CD4-positive, alpha-beta T cell (primary cell): Measurements from ENCODE around the gene ST6GALNAC3. TPM values are rescaled to one million over a fixed set of nuclear protein-coding genes. Genes with fewer than 3 reads are reported as not detected.

Experiments used
- ATAC-seq: fragments of 200-7000 bp; cut with Tn5 transposase; one replicate; pipeline ENCODE4 v1.10.0; 2022; ENCODE audit warnings: mild to moderate bottlenecking; ENCODE audit not compliant: poor library complexity
- CTCF ChIA-PET: fragments of 350-600 bp; sonication (Branson Sonifier 250); formaldehyde crosslinking; loops from one replicate; lab custom pipeline; 2021; ENCODE audit warnings: antibody characterized with exemption, inconsistent platforms; lab: Charles Lee
- POLR2A ChIA-PET: fragments of 350-600 bp; sonication (Branson Sonifier 250); formaldehyde crosslinking; loops from one replicate; lab custom pipeline; 2021; ENCODE audit warnings: antibody characterized with exemption, inconsistent platforms; lab: Charles Lee
- DNase-seq, 14 experiments: peaks; one replicate each; pipeline ENCODE4 v3.0.0-alpha.2; 2013 to 2020; ENCODE audit warnings: mixed read lengths in 2 of 14
- H3K27ac ChIP-seq, 2 donors: one replicate each; pipeline versions ENCODE4 v1.5.1 to v1.7.0; 2013; ENCODE audit warnings: low read length in 2 of 2, low read depth in 1 of 2, mild to moderate bottlenecking in 1 of 2
- H3K27me3 ChIP-seq, 2 experiments: 1 replicate in 1 of 2; 2 replicates in 1 of 2; pipeline versions ENCODE4 v1.6.1 to v1.7.0; 2013; ENCODE audit warnings: low read length in 2 of 2, control low read depth in 1 of 2, mild to moderate bottlenecking in 1 of 2, moderate library complexity in 1 of 2; ENCODE audit not compliant: insufficient read depth in 2 of 2, control insufficient read depth in 1 of 2
- H3K36me3 ChIP-seq: one replicate; pipeline ENCODE4 v1.6.1; 2013; ENCODE audit warnings: low read length, control low read depth; ENCODE audit not compliant: insufficient read depth
- H3K4me1 ChIP-seq: one replicate; pipeline ENCODE4 v1.6.1; 2013; ENCODE audit warnings: low read length, control low read depth; ENCODE audit not compliant: insufficient read depth
- H3K4me3 ChIP-seq: one replicate; pipeline ENCODE4 v1.5.1; 2013; ENCODE audit warnings: mild to moderate bottlenecking, low read length, moderate library complexity
- H3K9me3 ChIP-seq, 2 experiments: 1 replicate in 1 of 2; 2 replicates in 1 of 2; pipeline versions ENCODE4 v1.6.1 to v1.7.0; 2013; ENCODE audit warnings: low read length in 2 of 2, mild to moderate bottlenecking in 2 of 2, control low read depth in 1 of 2, moderate library complexity in 1 of 2; ENCODE audit not compliant: control insufficient read depth in 1 of 2, insufficient read depth in 1 of 2
- H3K27ac Mint-ChIP-seq: one replicate; pipeline ENCODE4 v1.8.0; 2020; ENCODE audit warnings: mixed read lengths
- H3K27me3 Mint-ChIP-seq: one replicate; pipeline ENCODE4 v1.8.0; 2021; ENCODE audit warnings: mixed read lengths
- H3K36me3 Mint-ChIP-seq: one replicate; pipeline ENCODE4 v1.8.0; 2021; ENCODE audit warnings: low read depth, mixed read lengths
- H3K4me1 Mint-ChIP-seq: one replicate; pipeline ENCODE4 v1.8.0; 2021; ENCODE audit warnings: low read depth, mixed read lengths
- H3K4me3 Mint-ChIP-seq: one replicate; pipeline ENCODE4 v1.8.0; 2020; ENCODE audit warnings: mild to moderate bottlenecking, mixed read lengths
- H3K9me3 Mint-ChIP-seq: one replicate; pipeline ENCODE4 v1.8.0; 2020; ENCODE audit warnings: mixed read lengths
- intact Hi-C, 2 experiments: fragments of 100-400 bp; cut with DNase I in 1 of 2; cut with micrococcal nuclease in 1 of 2; formaldehyde crosslinking; loops; one replicate each; pipeline versions ENCODE4 v1.15.1 to v1.9.0; 2023 to 2025; cut with DNase I, micrococcal nuclease
- total RNA-seq, 174 experiments: library from RNA in 2 of 174; stranded (reverse) in 2 of 174; gene quantifications; one replicate each; pipeline ENCODE4 v1.2.3 and lab custom pipeline; 2021 to 2026
- TF ChIP-seq, protein P1 (sequence below): fragments of 200-600 bp; IDR thresholded peaks from one replicate; pipeline ENCODE4 v1.8.0; 2022; ENCODE audit warnings: antibody characterized with exemption, mild to moderate bottlenecking

Gene ST6GALNAC3
- total RNA-seq, 2 experiments from 2014 or later, result 0.77 to 1.3 TPM

DNA sequence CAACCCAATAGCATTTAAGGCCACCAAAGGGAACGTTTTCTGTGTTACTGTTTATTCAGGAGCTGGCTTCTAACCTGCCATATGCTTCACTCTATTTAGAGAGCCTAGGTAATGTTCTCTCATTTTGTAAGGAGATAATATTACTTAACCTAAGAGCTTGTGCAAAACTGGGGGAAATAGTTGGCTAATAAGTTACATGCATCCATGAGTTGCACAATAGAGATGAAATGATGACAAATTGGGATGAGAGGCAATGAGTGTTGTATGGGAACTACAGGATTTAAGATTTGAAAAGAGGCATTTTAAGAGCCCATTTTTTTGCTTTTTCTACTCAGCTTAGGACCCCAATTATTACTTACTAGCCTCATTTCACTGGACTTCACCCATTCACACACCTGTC lies 151.0 kb downstream of the ST6GALNAC3 start:
- Mint-ChIP-seq H3K4me1 (peaks cover 22% of the 10 kb centered on the region), H3K36me3 (no peaks in the 10 kb centered on the region), H3K9me3 (no peaks in the 10 kb centered on the region), H3K27me3 (no peaks in the 10 kb centered on the region), H3K27ac (no peak overlapping the region), H3K4me3 (no peak overlapping the region)
- no peak overlapping the region for H3K4me3 ChIP-seq
- H3K27ac ChIP-seq, result no peak overlapping the region
- H3K27me3 ChIP-seq, result no peaks in the 10 kb centered on the region
- intact Hi-C loops, result no loop called here
- DNase-seq (no peak), ATAC-seq (no peak)
- POLR2A ChIA-PET, result no interaction called here
- H3K4me1 ChIP-seq, result no peaks in the 10 kb centered on the region
- no peaks in the 10 kb centered on the region for H3K9me3 ChIP-seq
- no peaks in the 10 kb centered on the region for H3K36me3 ChIP-seq
- CTCF ChIA-PET, result no interaction called here
- TF ChIP-seq, protein P1, sequence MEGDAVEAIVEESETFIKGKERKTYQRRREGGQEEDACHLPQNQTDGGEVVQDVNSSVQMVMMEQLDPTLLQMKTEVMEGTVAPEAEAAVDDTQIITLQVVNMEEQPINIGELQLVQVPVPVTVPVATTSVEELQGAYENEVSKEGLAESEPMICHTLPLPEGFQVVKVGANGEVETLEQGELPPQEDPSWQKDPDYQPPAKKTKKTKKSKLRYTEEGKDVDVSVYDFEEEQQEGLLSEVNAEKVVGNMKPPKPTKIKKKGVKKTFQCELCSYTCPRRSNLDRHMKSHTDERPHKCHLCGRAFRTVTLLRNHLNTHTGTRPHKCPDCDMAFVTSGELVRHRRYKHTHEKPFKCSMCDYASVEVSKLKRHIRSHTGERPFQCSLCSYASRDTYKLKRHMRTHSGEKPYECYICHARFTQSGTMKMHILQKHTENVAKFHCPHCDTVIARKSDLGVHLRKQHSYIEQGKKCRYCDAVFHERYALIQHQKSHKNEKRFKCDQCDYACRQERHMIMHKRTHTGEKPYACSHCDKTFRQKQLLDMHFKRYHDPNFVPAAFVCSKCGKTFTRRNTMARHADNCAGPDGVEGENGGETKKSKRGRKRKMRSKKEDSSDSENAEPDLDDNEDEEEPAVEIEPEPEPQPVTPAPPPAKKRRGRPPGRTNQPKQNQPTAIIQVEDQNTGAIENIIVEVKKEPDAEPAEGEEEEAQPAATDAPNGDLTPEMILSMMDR, result no peak

DNA sequence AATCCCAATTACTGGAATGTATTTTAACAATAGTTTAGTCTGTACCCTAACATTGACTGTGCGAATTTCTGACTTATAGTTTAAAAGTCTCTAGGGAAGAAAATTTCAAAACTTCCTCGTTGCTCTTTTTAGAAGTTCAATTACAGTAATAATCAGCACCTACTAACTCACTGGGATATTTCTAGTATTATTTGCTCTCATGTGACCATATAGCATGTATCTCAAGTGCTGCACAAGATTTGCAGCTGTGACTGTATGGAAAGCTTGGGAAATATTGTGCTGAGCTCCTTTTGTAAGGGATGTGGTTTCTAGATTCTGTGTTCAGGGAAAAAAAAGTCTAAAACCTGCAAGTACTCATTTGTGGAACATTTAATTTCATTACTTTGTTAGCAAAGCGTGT lies 153.1 kb downstream of the ST6GALNAC3 start:
- TF ChIP-seq, protein P1, result no peak
- ChIA-PET POLR2A (no interaction called here), CTCF (interaction anchor here (1.0 kb wide), 1 partner anchor 11 kb away, joined by 3 read pairs; no protein-coding TSS in a partner anchor)
- Mint-ChIP-seq H3K36me3 (no peaks in the 10 kb centered on the region), H3K4me3 (no peak overlapping the region), H3K27me3 (no peaks in the 10 kb centered on the region), H3K9me3 (no peaks in the 10 kb centered on the region), H3K4me1 (peaks cover 25% of the 10 kb centered on the region), H3K27ac (no peak overlapping the region)
- Histone ChIP-seq H3K4me3 (no peak overlapping the region), H3K4me1 (no peaks in the 10 kb centered on the region), H3K27ac (no peak overlapping the region), H3K27me3 (no peaks in the 10 kb centered on the region), H3K9me3 (no peaks in the 10 kb centered on the region), H3K36me3 (no peaks in the 10 kb centered on the region)
- DNase-seq, result no peak
- no peak for ATAC-seq
- intact Hi-C loops, result no loop called here

DNA sequence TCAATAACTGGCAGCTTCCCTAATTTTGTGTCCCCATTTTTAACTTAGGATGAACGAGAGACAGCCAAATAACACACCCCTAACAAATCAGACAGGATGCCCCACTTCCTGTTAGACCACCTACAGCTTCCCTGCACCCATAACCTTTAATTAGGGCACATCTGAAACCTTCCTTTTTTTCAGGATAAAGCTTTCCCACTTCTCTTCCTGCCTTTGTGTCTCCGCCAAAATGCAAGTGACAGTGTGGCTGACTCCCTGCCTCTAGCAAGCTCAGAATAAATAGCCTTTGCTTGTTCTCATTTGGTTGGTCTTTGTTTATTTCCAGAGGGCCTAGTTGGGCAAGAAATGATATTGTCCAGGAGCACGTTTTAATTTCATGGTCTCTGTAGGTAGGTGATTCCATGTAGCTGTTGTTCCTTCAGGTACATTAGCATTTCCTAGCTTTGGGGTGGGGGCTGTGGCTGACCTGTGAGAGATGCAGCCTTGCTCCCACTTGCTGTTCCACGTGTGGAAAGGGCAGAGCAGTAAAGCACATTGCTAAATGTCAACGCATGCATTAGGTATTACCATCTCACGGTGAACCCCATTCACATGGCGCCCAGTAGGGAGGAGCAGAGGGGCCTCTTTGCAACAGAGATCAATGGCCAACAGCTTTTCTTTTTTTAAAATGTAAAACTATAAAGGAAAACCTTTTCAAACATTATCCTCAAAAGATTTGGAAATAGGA lies 154.9 kb downstream of the ST6GALNAC3 start:
- H3K9me3 Mint-ChIP-seq, result no peaks in the 10 kb centered on the region
- ChIA-PET CTCF (no interaction called here), POLR2A (no interaction called here)
- no peak overlapping the region for H3K4me3 Mint-ChIP-seq
- H3K27me3 ChIP-seq, result no peaks in the 10 kb centered on the region
- no peak overlapping the region for H3K27ac ChIP-seq
- H3K36me3 ChIP-seq, result no peaks in the 10 kb centered on the region
- H3K27ac Mint-ChIP-seq, result no peak overlapping the region
- H3K27me3 Mint-ChIP-seq, result no peaks in the 10 kb centered on the region
- TF ChIP-seq, protein P1, result no peak
- no peak for ATAC-seq
- no peaks in the 10 kb centered on the region for H3K9me3 ChIP-seq
- H3K4me1 Mint-ChIP-seq, result peaks cover 25% of the 10 kb centered on the region
- intact Hi-C loops, result no loop called here
- no peaks in the 10 kb centered on the region for H3K36me3 Mint-ChIP-seq
- H3K4me1 ChIP-seq, result no peaks in the 10 kb centered on the region
- no peak overlapping the region for H3K4me3 ChIP-seq
- no peak for DNase-seq
